K562 (cell line): ENCODE results near the gene IL11.

Experiments used
- GABPA ChIP-seq: fragments of 200-800 bp; sonication (Bioruptor generic); conservative IDR thresholded peaks from 2 replicates; pipeline ENCODE4 v1.6.1; 2016; ENCODE audit warnings: low read depth, missing genetic modification characterization, missing compliant biosample characterization
- HDAC2 ChIP-seq: fragments of 450-650 bp; IDR thresholded peaks from 2 replicates; pipeline ENCODE4 v1.6.1; 2016; ENCODE audit warnings: mild to moderate bottlenecking
- HDGF ChIP-seq: fragments of 450-650 bp; IDR thresholded peaks from 2 replicates; pipeline ENCODE4 v1.6.1; 2016
- IRF2 ChIP-seq: sonication (generic); formaldehyde crosslinking; IDR thresholded peaks from 2 replicates; pipeline ENCODE4 v1.8.1; 2022; ENCODE audit warnings: mild to moderate bottlenecking, missing genetic modification reagents
- NR2C1 ChIP-seq, 2 experiments: fragments of 450-650 bp; IDR thresholded peaks; 2 replicates each; pipeline ENCODE4 v1.6.1; 2017; ENCODE audit warnings: mild to moderate bottlenecking in 2 of 2, antibody characterized with exemption in 1 of 2, inconsistent platforms in 1 of 2, missing compliant biosample characterization in 1 of 2, missing genetic modification characterization in 1 of 2
- POLR2AphosphoS5 ChIP-seq: IDR thresholded peaks from 2 replicates; pipeline ENCODE4 v1.6.1; 2011; ENCODE audit warnings: mild to moderate bottlenecking, low read depth, low read length, moderate library complexity; ENCODE audit not compliant: control insufficient read depth, insufficient read depth
- POU5F1 ChIP-seq: fragments of 150-350 bp; IDR thresholded peaks from 2 replicates; pipeline ENCODE4 v1.6.1; 2014; ENCODE audit warnings: borderline replicate concordance, low read length, low read depth, mild to moderate bottlenecking; ENCODE audit not compliant: partially characterized antibody
- SIRT6 ChIP-seq: IDR thresholded peaks from one replicate; pipeline ENCODE4 v1.6.1; 2012; ENCODE audit warnings: low read depth, mild to moderate bottlenecking, control low read depth, inconsistent platforms, low read length, moderate library complexity
- TF ChIP-seq, protein P1 (sequence below), 3 experiments: IDR thresholded peaks in 2 of 3; conservative IDR thresholded peaks in 1 of 3; 2 replicates each; pipeline ENCODE4 v1.5.1; 2011 to 2012; ENCODE audit warnings: low read length in 3 of 3, mild to moderate bottlenecking in 3 of 3, control low read depth in 2 of 3, improper control_type of control experiment in 1 of 3, inconsistent platforms in 1 of 3, low read depth in 1 of 3, mixed read lengths in 1 of 3, moderate library complexity in 1 of 3; ENCODE audit not compliant: insufficient read depth in 2 of 3
- TF ChIP-seq, protein P2 (sequence below): sonication (generic); formaldehyde crosslinking; IDR thresholded peaks from 2 replicates; pipeline ENCODE4 v1.8.0; 2023; ENCODE audit warnings: mild to moderate bottlenecking, missing genetic modification reagents

DNA sequence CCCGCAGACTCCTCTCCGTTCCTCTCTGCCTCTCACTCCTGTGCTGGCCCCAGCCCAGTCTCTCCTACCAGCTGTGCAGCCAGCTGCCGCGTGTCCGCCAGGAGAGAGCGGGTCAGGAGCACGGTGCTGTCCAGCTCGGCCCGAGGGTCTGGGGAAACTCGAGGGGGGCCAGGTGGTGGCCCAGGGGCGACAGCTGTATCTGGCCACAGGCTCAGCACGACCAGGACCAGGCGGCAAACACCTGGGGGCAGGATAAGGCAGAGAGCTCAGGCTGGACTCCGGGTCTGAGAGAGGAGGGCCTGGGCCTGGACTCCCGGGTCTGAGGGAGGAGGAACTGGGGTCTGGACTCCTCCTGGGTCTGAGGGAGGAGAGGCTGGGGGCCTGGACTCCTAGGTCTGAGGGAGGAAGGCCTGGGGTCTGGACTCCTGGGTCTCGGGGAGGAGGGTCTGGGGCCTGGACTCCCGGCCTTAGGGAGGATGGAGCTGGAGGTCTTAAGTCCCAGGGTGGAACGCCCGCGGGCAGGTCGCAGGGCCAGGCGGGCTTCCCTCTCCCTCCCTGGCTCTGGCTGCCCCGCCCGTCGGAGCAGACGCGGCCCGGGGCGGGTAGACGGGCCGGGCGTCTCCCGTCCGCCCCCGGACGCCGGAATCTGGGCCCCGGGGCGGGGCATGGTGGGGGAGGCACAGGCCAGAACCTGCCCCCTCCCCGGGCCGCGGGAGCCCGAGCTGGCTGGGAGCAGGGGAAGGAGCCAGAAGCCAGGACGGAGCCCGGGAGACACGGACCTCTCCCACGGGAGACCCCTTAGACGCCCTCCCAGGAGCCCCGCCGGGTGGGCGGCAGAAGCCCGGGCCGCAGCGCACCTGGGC lies 1.3 kb downstream of the IL11 start:
- TF ChIP-seq HDGF = no peak
- no peak for TF ChIP-seq IRF2
- TF ChIP-seq, protein P1, sequence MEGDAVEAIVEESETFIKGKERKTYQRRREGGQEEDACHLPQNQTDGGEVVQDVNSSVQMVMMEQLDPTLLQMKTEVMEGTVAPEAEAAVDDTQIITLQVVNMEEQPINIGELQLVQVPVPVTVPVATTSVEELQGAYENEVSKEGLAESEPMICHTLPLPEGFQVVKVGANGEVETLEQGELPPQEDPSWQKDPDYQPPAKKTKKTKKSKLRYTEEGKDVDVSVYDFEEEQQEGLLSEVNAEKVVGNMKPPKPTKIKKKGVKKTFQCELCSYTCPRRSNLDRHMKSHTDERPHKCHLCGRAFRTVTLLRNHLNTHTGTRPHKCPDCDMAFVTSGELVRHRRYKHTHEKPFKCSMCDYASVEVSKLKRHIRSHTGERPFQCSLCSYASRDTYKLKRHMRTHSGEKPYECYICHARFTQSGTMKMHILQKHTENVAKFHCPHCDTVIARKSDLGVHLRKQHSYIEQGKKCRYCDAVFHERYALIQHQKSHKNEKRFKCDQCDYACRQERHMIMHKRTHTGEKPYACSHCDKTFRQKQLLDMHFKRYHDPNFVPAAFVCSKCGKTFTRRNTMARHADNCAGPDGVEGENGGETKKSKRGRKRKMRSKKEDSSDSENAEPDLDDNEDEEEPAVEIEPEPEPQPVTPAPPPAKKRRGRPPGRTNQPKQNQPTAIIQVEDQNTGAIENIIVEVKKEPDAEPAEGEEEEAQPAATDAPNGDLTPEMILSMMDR (IDR thresholded peaks at IDR 0.05 in 2 of 3, conservative IDR thresholded peaks at IDR 0.05 in 1 of 3; ENCODE audit: insufficient read depth in 2 of 3, low read depth in 1 of 3, low read length in 3 of 3) = no peak
- TF ChIP-seq SIRT6 = no peak
- no peak for TF ChIP-seq POU5F1
- no peak for TF ChIP-seq GABPA (tag)
- TF ChIP-seq POLR2AphosphoS5 = no peak
- no peak for TF ChIP-seq HDAC2
- TF ChIP-seq NR2C1 (IDR thresholded peaks at IDR 0.05) = no peak
- TF ChIP-seq NR2C1 (tag; IDR thresholded peaks at IDR 0.05) = no peak
- TF ChIP-seq, protein P2, sequence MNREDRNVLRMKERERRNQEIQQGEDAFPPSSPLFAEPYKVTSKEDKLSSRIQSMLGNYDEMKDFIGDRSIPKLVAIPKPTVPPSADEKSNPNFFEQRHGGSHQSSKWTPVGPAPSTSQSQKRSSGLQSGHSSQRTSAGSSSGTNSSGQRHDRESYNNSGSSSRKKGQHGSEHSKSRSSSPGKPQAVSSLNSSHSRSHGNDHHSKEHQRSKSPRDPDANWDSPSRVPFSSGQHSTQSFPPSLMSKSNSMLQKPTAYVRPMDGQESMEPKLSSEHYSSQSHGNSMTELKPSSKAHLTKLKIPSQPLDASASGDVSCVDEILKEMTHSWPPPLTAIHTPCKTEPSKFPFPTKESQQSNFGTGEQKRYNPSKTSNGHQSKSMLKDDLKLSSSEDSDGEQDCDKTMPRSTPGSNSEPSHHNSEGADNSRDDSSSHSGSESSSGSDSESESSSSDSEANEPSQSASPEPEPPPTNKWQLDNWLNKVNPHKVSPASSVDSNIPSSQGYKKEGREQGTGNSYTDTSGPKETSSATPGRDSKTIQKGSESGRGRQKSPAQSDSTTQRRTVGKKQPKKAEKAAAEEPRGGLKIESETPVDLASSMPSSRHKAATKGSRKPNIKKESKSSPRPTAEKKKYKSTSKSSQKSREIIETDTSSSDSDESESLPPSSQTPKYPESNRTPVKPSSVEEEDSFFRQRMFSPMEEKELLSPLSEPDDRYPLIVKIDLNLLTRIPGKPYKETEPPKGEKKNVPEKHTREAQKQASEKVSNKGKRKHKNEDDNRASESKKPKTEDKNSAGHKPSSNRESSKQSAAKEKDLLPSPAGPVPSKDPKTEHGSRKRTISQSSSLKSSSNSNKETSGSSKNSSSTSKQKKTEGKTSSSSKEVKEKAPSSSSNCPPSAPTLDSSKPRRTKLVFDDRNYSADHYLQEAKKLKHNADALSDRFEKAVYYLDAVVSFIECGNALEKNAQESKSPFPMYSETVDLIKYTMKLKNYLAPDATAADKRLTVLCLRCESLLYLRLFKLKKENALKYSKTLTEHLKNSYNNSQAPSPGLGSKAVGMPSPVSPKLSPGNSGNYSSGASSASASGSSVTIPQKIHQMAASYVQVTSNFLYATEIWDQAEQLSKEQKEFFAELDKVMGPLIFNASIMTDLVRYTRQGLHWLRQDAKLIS (CRISPR knock-in tag) = no peak
